ENCODE measurements around the gene RNF113B.

RNF113B gene

DNA sequence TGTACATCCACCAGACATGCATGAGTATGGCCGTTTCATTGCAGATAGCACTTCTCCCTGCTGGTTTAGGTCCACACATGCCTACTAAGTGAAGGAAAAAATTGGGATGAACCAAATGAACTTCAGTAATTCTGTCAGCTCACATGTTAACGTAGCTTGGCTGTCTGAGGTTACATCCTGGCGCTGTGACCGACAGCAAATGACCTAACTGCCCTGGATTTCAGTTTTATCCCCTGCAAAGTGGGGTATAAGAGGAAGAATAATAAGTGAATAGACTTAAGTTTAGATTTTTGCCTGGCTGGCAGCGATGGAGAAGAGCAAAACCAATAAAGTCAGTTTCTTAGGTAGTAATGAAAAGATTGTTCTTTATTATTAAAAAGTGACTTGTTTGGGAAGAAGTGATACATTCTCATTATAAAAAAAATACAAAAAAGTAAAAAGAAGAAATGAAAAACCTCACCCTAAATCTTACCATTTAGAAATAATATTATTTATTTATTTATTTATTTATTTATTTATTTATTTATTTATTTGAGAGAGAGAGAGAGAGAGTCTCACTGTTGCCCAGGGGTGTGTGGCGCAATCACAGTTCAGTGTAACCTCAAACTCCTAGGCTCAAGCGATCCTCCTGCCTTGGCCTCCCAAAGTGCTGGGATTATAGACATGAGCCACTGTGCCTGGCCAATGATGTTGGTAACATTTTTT lies 4.2 kb upstream of the RNF113B start:
- no peak for DNase-seq (ENCODE audit: low read depth)
- TF ChIP-seq, protein P1, sequence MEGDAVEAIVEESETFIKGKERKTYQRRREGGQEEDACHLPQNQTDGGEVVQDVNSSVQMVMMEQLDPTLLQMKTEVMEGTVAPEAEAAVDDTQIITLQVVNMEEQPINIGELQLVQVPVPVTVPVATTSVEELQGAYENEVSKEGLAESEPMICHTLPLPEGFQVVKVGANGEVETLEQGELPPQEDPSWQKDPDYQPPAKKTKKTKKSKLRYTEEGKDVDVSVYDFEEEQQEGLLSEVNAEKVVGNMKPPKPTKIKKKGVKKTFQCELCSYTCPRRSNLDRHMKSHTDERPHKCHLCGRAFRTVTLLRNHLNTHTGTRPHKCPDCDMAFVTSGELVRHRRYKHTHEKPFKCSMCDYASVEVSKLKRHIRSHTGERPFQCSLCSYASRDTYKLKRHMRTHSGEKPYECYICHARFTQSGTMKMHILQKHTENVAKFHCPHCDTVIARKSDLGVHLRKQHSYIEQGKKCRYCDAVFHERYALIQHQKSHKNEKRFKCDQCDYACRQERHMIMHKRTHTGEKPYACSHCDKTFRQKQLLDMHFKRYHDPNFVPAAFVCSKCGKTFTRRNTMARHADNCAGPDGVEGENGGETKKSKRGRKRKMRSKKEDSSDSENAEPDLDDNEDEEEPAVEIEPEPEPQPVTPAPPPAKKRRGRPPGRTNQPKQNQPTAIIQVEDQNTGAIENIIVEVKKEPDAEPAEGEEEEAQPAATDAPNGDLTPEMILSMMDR (IDR thresholded peaks at IDR 0.05; ENCODE audit: control insufficient read depth, extremely low read depth, insufficient read depth) = no peak

DNA sequence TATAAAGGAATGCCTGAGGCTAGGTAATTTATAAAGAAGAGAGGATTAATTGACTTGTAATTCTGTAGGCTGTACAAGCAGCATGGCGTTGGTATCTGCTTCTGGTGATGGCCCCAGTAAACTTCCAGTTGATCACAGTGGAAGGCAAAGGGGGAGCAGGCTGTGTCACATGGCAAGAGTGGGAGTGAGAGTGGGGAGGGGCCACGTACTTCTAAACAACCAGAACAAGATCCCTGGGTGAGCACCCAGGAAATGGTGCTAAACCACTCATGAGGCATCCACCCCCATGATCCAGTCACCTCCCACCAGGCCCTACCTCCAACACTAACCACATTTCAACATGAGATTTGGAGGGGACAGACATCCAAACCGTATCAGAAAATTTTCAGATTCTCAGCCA lies 3.0 kb upstream of the RNF113B start:
- TF ChIP-seq, protein P1 (IDR thresholded peaks at IDR 0.05; ENCODE audit: control insufficient read depth, extremely low read depth, insufficient read depth) = no peak
- H3K4me3 ChIP-seq (ENCODE audit: low read depth, low read length) = no peak overlapping the region
- no peak for DNase-seq (ENCODE audit: low read depth)

More for the DNA sequence above, 4.2 kb upstream of the RNF113B start:
- H3K4me3 ChIP-seq (ENCODE audit: low read depth, low read length) = no peak overlapping the region

DNA sequence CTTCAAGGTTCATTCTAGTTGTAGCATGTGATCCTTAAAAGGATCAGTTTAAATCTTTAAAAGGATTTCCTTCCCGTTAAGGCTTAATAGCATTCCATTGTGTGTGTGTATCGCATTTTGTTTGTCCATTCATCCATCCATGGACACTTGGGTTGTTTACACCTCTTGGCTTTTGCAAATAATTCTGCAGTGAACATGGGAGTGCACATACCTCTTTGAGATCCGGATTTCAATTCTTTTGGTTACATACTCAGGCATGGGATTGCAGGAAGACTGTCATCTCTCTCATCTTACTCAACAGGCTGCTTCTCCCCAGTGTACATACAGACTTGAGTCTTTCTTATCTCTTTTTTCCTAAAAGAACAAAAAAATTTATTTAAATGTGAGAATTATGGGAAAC lies 1.2 kb downstream of the RNF113B start:
- TF ChIP-seq, protein P1 (IDR thresholded peaks at IDR 0.05; ENCODE audit: control insufficient read depth, extremely low read depth, insufficient read depth) = no peak
- DNase-seq (ENCODE audit: low read depth) = no peak
- no peak overlapping the region for H3K4me3 ChIP-seq (ENCODE audit: low read depth, low read length)

DNA sequence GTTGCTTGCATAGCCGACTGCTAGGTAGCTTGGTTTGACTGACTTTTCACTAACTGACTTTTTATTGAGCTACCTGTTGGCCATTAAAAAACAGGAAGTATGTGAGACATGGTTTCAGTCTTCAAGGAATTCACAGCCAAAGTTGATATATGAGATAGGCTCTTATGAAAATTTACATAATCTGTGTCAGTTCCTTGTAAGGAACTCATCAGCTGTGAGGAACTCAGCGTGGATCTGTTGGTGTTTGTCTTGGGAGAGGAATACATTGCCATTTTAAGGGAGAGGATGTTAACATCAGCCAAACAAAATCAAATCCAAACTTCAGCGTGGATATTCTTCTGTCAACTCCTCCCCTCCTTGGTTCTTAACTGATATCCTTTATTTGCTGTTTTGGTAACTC lies 2.0 kb downstream of the RNF113B start:
- H3K4me3 ChIP-seq (ENCODE audit: low read depth, low read length) = no peak overlapping the region
- no peak for DNase-seq (ENCODE audit: low read depth)
- TF ChIP-seq, protein P1 (IDR thresholded peaks at IDR 0.05; ENCODE audit: control insufficient read depth, extremely low read depth, insufficient read depth) = no peak

DNA sequence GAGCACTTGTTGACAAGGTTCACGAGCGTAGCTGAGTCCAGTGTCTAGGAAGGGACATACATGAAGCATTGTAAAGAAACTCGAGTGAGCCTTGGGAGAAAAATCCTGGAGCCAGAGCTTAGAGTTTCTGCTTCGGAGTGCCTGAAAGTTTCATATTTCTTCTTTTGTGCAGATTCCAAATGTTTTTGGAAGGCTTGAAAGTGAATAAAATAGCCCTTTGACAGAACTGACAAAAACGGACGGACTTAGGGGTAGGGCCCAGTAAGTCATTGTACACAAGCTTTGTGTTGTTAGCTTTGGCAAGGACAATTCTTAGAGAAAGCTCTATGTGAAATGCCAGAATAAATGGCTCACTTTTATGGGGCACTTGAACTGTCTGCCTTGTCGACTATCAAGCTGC lies 2.8 kb downstream of the RNF113B start:
- TF ChIP-seq, protein P1 (IDR thresholded peaks at IDR 0.05; ENCODE audit: control insufficient read depth, extremely low read depth, insufficient read depth) = no peak
- peak; percentile 44 for DNase-seq (ENCODE audit: low read depth)
- no peak overlapping the region for H3K4me3 ChIP-seq (ENCODE audit: low read depth, low read length)

DNA sequence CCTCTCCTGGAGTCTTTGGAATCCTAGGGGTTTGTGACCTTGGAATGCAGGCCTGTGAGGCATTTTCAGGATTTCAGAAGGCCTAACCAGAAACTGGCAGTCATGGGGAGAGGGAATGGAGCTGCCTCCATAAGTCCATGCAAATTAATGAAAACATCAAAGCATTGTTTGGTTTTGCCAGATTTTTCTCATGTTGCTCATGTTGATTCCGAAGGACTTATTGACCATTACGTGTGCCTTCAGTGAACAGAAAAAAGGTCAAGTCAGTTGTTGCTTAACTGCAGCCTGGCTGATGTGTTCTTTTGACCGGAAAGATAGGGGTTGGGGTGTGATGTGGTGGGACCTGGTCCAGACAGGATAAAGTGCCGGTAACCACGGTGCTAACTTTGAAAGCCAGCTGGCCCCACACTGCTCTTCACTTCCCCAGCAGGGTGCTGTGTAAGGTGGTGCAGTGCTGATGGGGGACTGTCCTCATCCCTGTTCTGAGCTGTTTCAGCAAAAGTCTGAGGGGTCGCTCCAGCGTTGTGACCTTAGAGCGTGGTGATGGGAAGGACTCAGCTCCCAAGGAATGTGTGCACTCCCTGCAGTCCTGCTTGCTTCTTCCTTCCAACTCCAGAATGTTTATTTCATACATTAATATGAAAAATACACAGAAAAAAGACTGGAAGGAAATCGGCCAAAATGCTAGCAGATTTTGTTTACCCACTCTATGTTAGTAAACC lies 3.5 kb downstream of the RNF113B start:
- TF ChIP-seq, protein P1 (IDR thresholded peaks at IDR 0.05; ENCODE audit: control insufficient read depth, extremely low read depth, insufficient read depth) = no peak
- DNase-seq (ENCODE audit: low read depth) = no peak
- H3K4me3 ChIP-seq (ENCODE audit: low read depth, low read length) = no peak overlapping the region

Data from LNCaP clone FGC (cell line).